OCI-LY1 (cell line): ENCODE measurements around the gene EYS.

Experiments used
- CTCF ChIP-seq: fragments of 200-600 bp; sonication (generic), shearing (Covaris generic); IDR thresholded peaks from 2 replicates; pipeline ENCODE4 v1.5.1; 2017; ENCODE audit warnings: mild to moderate bottlenecking, antibody characterized with exemption, low read length, moderate library complexity, mixed read lengths
- EZH2 ChIP-seq: fragments of 200-600 bp; sonication (generic), shearing (Covaris generic); IDR thresholded peaks from 2 replicates; pipeline ENCODE4 v1.8.0; 2017; ENCODE audit warnings: borderline replicate concordance, mixed run types, mild to moderate bottlenecking, antibody characterized with exemption, low read length, moderate library complexity, mixed read lengths

GRCh38 chr6:65186826-65187225 lies 520.2 kb downstream of the EYS start:
- TF ChIP-seq CTCF (no peak), EZH2 (no peak)
